ENCODE measurements around the gene LRRC58. TPM values are rescaled to one million over a fixed set of nuclear protein-coding genes. Genes with fewer than 3 reads are reported as not detected.

Gene LRRC58
- total and polyA plus RNA-seq, 2 of the 13 experiments (the other 11 are each of a cell fraction or from before 2014, with no cell fraction given): 9.7 to 17.3 TPM

DNA sequence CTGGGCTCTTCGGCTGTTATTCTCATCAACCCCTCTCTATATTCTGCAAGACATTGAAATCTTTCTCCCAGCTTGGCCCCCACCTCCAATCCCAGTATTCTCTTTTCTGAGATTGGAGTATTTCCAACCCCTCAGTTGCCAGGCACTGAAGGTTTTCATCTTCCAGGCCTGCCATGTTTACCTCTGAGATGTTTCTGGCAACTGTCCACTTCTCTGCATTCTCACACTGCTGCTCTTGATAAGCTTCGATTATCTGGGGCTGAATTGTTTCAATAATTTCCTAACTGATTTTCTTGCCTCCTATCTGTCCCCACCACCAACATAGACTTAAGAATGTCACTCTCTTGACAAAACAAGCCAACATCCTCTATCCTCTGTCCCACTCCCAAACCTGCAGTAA, 62.7 kb downstream of the LRRC58 start:
- no peak for TF ChIP-seq ZNF441 (CRISPR knock-in tag; IDR thresholded peaks at IDR 0.05; ENCODE audit: borderline replicate concordance)
- TF ChIP-seq ZNF468 (CRISPR knock-in tag; IDR thresholded peaks at IDR 0.05): no peak
- no peak for TF ChIP-seq ZNF354B (CRISPR knock-in tag; IDR thresholded peaks at IDR 0.05)
- TF ChIP-seq NPAS2 (CRISPR knock-in tag; IDR thresholded peaks at IDR 0.05; ENCODE audit: borderline replicate concordance): no peak
- TF ChIP-seq, protein P1, sequence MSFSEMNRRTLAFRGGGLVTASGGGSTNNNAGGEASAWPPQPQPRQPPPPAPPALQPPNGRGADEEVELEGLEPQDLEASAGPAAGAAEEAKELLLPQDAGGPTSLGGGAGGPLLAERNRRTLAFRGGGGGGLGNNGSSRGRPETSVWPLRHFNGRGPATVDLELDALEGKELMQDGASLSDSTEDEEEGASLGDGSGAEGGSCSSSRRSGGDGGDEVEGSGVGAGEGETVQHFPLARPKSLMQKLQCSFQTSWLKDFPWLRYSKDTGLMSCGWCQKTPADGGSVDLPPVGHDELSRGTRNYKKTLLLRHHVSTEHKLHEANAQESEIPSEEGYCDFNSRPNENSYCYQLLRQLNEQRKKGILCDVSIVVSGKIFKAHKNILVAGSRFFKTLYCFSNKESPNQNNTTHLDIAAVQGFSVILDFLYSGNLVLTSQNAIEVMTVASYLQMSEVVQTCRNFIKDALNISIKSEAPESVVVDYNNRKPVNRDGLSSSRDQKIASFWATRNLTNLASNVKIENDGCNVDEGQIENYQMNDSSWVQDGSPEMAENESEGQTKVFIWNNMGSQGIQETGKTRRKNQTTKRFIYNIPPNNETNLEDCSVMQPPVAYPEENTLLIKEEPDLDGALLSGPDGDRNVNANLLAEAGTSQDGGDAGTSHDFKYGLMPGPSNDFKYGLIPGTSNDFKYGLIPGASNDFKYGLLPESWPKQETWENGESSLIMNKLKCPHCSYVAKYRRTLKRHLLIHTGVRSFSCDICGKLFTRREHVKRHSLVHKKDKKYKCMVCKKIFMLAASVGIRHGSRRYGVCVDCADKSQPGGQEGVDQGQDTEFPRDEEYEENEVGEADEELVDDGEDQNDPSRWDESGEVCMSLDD (CRISPR knock-in tag; IDR thresholded peaks at IDR 0.05; ENCODE audit: borderline replicate concordance): no peak
- TF ChIP-seq FIP1L1 (IDR thresholded peaks at IDR 0.05; ENCODE audit: borderline replicate concordance, insufficient read depth, low read depth, low read length): no peak
- TF ChIP-seq ZNF605 (CRISPR knock-in tag; IDR thresholded peaks at IDR 0.05): no peak
- TF ChIP-seq SSRP1 (CRISPR knock-in tag; IDR thresholded peaks at IDR 0.05): no peak
- no peak for TF ChIP-seq RBM39 (IDR thresholded peaks at IDR 0.05; ENCODE audit: low read depth, low read length, poor library complexity, severe bottlenecking)
- TF ChIP-seq ZNF331 (CRISPR knock-in tag; IDR thresholded peaks at IDR 0.05): no peak
- no peak for TF ChIP-seq MAFG (CRISPR knock-in tag; IDR thresholded peaks at IDR 0.05)
- no peak for TF ChIP-seq CENPT (CRISPR knock-in tag; IDR thresholded peaks at IDR 0.05; ENCODE audit: low read depth)
- TF ChIP-seq ZFP62 (CRISPR knock-in tag; IDR thresholded peaks at IDR 0.05): no peak
- Histone ChIP-seq H3K36me3 (replicated peaks in 1 of 2; ENCODE audit: control insufficient read depth in 1 of 2, insufficient read depth in 2 of 2, low read length in 2 of 2) (no peaks in the 10 kb centered on the region), H3K4me3 (replicated peaks in 1 of 3; ENCODE audit: insufficient read depth in 1 of 3, low read depth in 2 of 3, low read length in 3 of 3) (no peak overlapping the region), H3K9ac (ENCODE audit: insufficient read depth, low read depth, low read length) (no peak overlapping the region), H3K27ac (ENCODE audit: extremely low read length, insufficient read depth, low read length) (no peak overlapping the region), H3K79me2 (ENCODE audit: insufficient read depth, low read length) (no peaks in the 10 kb centered on the region), H3K9me3 (ENCODE audit: low read length) (no peaks in the 10 kb centered on the region), H3K4me2 (ENCODE audit: low read depth, low read length) (no peak overlapping the region), H3K4me1 (ENCODE audit: insufficient read depth, low read length) (no peaks in the 10 kb centered on the region), H2AFZ (ENCODE audit: low read length) (no peak overlapping the region), H3K27me3 (ENCODE audit: control insufficient read depth in 1 of 2, insufficient read depth in 2 of 2, low read length in 2 of 2) (peaks cover 3 to 44% of the 10 kb centered on the region in 2 experiments), H4K20me1 (ENCODE audit: insufficient read depth, low read length) (no peaks in the 10 kb centered on the region)
- no peak for FAIRE-seq
- no peak for ATAC-seq
- ChIA-PET CTCF (ENCODE audit: low intra/inter-chr PET ratio, low total read pairs) (no interaction called here), POLR2A (no interaction called here)
- 4% methylated on average over 2 of the region's 2 CpGs for WGBS (ENCODE audit: low lambda C conversion rate)
- intact Hi-C loops (cut with micrococcal nuclease; ENCODE audit: unreplicated experiment) (no loop called here), in situ Hi-C loops (cut with HindIII; ENCODE audit: extremely low pct_ligation_motif_present, low pct_unique_long_range_greater_than_20kb) (no loop called here)
- BruUV-seq (replicated peaks): no TSS peak
- DNase-seq (ENCODE audit: low spot score): no peak

Measured in HepG2 (cell line).